CD8-positive, alpha-beta memory T cell (primary cell): ENCODE data around the gene TAL1. TPM values are rescaled to one million over a fixed set of nuclear protein-coding genes. Genes with fewer than 3 reads are reported as not detected.

ENCODE experiments used
- CTCF ChIA-PET: fragments of 350-600 bp; sonication (Branson Sonifier 250); formaldehyde crosslinking; loops from one replicate; lab custom pipeline; 2021; ENCODE audit warnings: antibody characterized with exemption; lab: Charles Lee
- POLR2A ChIA-PET: fragments of 350-600 bp; sonication (Branson Sonifier 250); formaldehyde crosslinking; loops from one replicate; lab custom pipeline; 2021; ENCODE audit warnings: antibody characterized with exemption; lab: Charles Lee
- DNase-seq, 5 donors: peaks; one replicate each; pipeline versions ENCODE4 v3.0.0 to v3.0.0-alpha.2; 2020 to 2022; ENCODE audit warnings: mixed read lengths in 1 of 5
- H3K27ac ChIP-seq: one replicate; pipeline ENCODE4 v1.7.0; 2013; ENCODE audit warnings: low read depth, mild to moderate bottlenecking, low read length, moderate library complexity
- H3K27me3 ChIP-seq: 2 replicates; pipeline ENCODE4 v1.7.0; 2013; ENCODE audit warnings: low read length, mild to moderate bottlenecking; ENCODE audit not compliant: insufficient read depth, poor library complexity, severe bottlenecking
- H3K36me3 ChIP-seq: 2 replicates; pipeline ENCODE4 v1.7.0; 2013; ENCODE audit warnings: mild to moderate bottlenecking, low read length, moderate library complexity; ENCODE audit not compliant: insufficient read depth
- H3K4me1 ChIP-seq: 2 replicates; pipeline ENCODE4 v1.7.0; 2013; ENCODE audit warnings: mild to moderate bottlenecking, low read length, moderate library complexity; ENCODE audit not compliant: insufficient read depth
- H3K4me3 ChIP-seq: 2 replicates; pipeline ENCODE4 v1.7.0; 2013; ENCODE audit warnings: mild to moderate bottlenecking, low read length
- H3K9me3 ChIP-seq: 2 replicates; pipeline ENCODE4 v1.7.0; 2013; ENCODE audit warnings: mild to moderate bottlenecking, low read length
- H3K27ac Mint-ChIP-seq, 8 donors: one replicate each; pipeline ENCODE4 v1.8.0; 2020 to 2021; ENCODE audit warnings: mixed read lengths in 8 of 8, mild to moderate bottlenecking in 6 of 8, inconsistent platforms in 3 of 8, moderate library complexity in 3 of 8
- H3K27me3 Mint-ChIP-seq, 2 donors: one replicate each; pipeline ENCODE4 v1.8.0; 2020 to 2021; ENCODE audit warnings: mixed read lengths in 2 of 2, mild to moderate bottlenecking in 1 of 2, moderate library complexity in 1 of 2
- H3K36me3 Mint-ChIP-seq, 3 donors: one replicate each; pipeline ENCODE4 v1.8.0; 2020 to 2021; ENCODE audit warnings: mixed read lengths in 3 of 3, inconsistent platforms in 1 of 3, mild to moderate bottlenecking in 1 of 3
- H3K4me1 Mint-ChIP-seq, 3 donors: one replicate each; pipeline ENCODE4 v1.8.0; 2020 to 2021; ENCODE audit warnings: mixed read lengths in 3 of 3, inconsistent platforms in 1 of 3, mild to moderate bottlenecking in 1 of 3
- H3K4me3 Mint-ChIP-seq, 7 donors: one replicate each; pipeline ENCODE4 v1.8.0; 2020 to 2021; ENCODE audit warnings: mixed read lengths in 7 of 7, mild to moderate bottlenecking in 6 of 7, moderate library complexity in 4 of 7, inconsistent platforms in 2 of 7
- H3K9me3 Mint-ChIP-seq, 5 donors: one replicate each; pipeline ENCODE4 v1.8.0; 2020 to 2022; ENCODE audit warnings: mixed read lengths in 5 of 5, mild to moderate bottlenecking in 3 of 5, moderate library complexity in 2 of 5, inconsistent platforms in 1 of 5
- polyA plus RNA-seq: library from polyadenylated mRNA; unstranded; fragments of 300-500 nt; fragmentation: Illumina TruSeq; gene quantifications from one replicate; pipeline ENCODE4 v1.2.3, GENCODE V29; 2021
- total RNA-seq, 2 experiments: library from RNA; stranded (reverse); gene quantifications; one replicate each; pipeline ENCODE4 v1.2.3, GENCODE V29; 2021

TAL1 gene
- total and polyA plus RNA-seq, 3 experiments from 2014 or later: not detected

DNA sequence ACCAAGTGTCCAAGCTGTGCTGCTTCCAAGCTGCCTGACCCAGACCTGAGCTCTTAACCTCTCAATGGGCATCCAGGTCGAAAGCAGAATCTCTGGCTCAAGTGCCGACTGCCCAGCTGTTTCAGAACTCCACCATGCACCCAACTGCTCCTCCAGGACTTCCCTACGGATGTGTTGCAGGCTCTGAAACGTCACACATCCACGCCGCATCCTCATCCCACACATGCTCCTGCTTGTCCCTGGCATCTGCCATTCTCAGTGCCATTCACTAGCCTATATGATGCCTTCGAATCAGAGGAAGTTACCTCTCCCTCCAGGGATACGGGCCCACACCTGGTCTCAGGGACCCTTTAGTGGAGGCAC is 53.4 kb downstream of the TAL1 start:
- peaks cover 6% of the 10 kb centered on the region for H3K4me1 ChIP-seq
- ChIA-PET POLR2A (interaction anchor here (1.1 kb wide), 1 partner anchor 259 kb away, joined by 4 read pairs; no protein-coding TSS in a partner anchor), CTCF (interaction anchor here (0.7 to 4.1 kb wide), 8 partner anchors 10 to 701 kb away, joined by 3 to 43 read pairs (median 4); partner anchors contain the start of gene PDZK1IP1)
- H3K36me3 Mint-ChIP-seq: no peaks in the 10 kb centered on the region
- H3K4me3 Mint-ChIP-seq: peak overlapping the region in 2 of 7 donors; percentile 81 to 84
- H3K27me3 Mint-ChIP-seq: peaks cover 21 to 56% of the 10 kb centered on the region in 2 donors
- no peak overlapping the region for H3K27ac ChIP-seq
- H3K9me3 ChIP-seq: no peaks in the 10 kb centered on the region
- no peaks in the 10 kb centered on the region for H3K9me3 Mint-ChIP-seq
- H3K4me3 ChIP-seq: no peak overlapping the region
- peaks cover 7% of the 10 kb centered on the region for H3K27me3 ChIP-seq
- peaks cover 12 to 18% (median 18%) of the 10 kb centered on the region in 3 donors for H3K4me1 Mint-ChIP-seq
- no peaks in the 10 kb centered on the region for H3K36me3 ChIP-seq
- no peak overlapping the region for H3K27ac Mint-ChIP-seq
- DNase-seq: no peak

DNA sequence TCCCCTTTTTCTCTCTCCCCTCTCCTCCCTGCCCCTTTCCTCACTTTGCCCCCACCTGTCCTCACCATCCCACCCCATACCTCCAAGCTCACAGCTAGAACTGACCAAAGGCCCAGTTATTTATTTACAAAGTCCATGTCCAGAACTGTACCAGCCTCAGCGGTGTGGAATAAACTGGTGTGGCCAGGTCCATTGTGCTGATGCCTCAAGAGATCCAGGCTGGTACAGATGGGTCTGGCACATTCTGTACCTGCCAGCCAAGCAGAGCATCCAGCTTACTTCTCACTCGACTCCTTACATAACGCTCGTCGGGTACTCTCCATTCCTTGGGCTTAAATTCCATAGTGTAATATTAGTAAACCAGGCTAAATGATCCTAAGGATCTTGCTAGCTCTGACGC is 54.0 kb downstream of the TAL1 start:
- Mint-ChIP-seq H3K27ac (no peak overlapping the region), H3K27me3 (peaks cover 21 to 55% of the 10 kb centered on the region in 2 donors), H3K4me3 (peak overlapping the region in 1 of 7 donors; percentile 20), H3K9me3 (peaks cover 0 to 3% (median 0%) of the 10 kb centered on the region in 5 donors), H3K4me1 (peaks cover 12 to 18% (median 18%) of the 10 kb centered on the region in 3 donors), H3K36me3 (no peaks in the 10 kb centered on the region)
- ChIA-PET POLR2A (no interaction called here), CTCF (interaction anchor here (1.1 to 4.1 kb wide), 3 partner anchors 14 to 700 kb away, joined by 3 to 43 read pairs (median 4); partner anchors contain the start of gene PDZK1IP1)
- H3K4me1 ChIP-seq: peaks cover 6% of the 10 kb centered on the region
- H3K27me3 ChIP-seq: peaks cover 7% of the 10 kb centered on the region
- no peaks in the 10 kb centered on the region for H3K36me3 ChIP-seq
- DNase-seq: no peak
- H3K9me3 ChIP-seq: no peaks in the 10 kb centered on the region
- no peak overlapping the region for H3K4me3 ChIP-seq
- H3K27ac ChIP-seq: no peak overlapping the region

DNA sequence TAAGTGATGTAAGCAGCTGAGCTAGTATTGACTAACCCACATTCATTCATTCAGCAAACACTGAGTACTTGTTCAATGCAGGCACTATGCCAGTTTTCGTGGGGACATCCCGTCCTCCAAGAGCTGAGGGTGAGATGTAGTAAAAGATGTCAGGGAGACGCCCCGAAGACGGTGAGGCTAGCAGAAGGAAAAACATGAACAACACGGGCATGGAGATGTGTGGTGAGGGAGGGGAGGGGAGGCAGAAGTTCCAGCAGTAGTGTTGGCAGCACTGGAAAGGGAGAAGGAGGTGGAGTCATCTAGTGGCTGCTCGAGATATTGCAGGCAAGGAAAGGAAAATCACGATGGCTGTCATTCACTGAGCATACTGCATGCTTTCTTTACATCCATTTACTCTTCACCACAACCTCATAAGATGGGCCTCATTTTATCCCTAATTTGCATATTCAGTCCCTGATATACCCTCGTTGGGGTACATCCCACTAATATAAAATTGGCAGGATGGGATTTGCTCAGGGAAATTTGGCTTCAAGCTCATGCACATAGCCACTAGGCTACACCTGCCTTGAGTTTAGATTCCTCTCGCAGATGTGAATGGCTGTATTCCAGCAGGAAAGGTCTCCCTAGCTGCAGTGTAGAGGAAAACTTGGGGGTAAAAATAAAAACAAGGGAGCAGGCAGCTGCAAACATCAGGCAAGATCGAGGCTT is 56.6 kb downstream of the TAL1 start:
- H3K27me3 Mint-ChIP-seq: peaks cover 18 to 43% of the 10 kb centered on the region in 2 donors
- H3K27ac Mint-ChIP-seq: peak overlapping the region in 1 of 8 donors; percentile 79
- peaks cover 6% of the 10 kb centered on the region for H3K4me1 ChIP-seq
- H3K4me1 Mint-ChIP-seq: peaks cover 12 to 18% (median 18%) of the 10 kb centered on the region in 3 donors
- no peak overlapping the region for H3K4me3 ChIP-seq
- peaks cover 0 to 6% (median 2%) of the 10 kb centered on the region in 5 donors for H3K9me3 Mint-ChIP-seq
- H3K36me3 Mint-ChIP-seq: no peaks in the 10 kb centered on the region
- DNase-seq: peak in 1 of 5 donors; percentile 17
- H3K27ac ChIP-seq: no peak overlapping the region
- H3K27me3 ChIP-seq: peaks cover 7% of the 10 kb centered on the region
- no peaks in the 10 kb centered on the region for H3K36me3 ChIP-seq
- no peaks in the 10 kb centered on the region for H3K9me3 ChIP-seq
- CTCF ChIA-PET: interaction anchor here (1.5 kb wide), 1 partner anchor 17 kb away, joined by 4 read pairs; no protein-coding TSS in a partner anchor
- POLR2A ChIA-PET: no interaction called here
- H3K4me3 Mint-ChIP-seq: no peak overlapping the region

DNA sequence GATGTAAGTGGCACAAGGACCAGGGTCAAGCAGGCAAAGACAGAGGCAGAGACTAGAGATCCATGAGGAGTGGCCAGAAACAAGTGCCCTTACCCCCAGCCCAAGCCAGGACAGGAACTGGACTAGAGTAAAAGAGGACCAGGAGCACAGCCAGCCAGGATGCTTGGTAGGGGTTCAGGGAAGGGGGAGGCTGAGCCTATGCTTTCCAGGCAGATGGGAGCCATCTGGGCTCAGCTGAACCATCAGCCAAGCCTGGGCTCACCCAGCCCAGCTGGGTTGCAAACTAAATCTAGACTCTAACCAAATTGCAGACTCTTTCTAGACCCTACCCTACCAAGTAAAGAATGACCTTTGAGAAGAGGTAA is 57.4 kb downstream of the TAL1 start:
- H3K27me3 ChIP-seq: peaks cover 2% of the 10 kb centered on the region
- no peaks in the 10 kb centered on the region for H3K9me3 ChIP-seq
- Mint-ChIP-seq H3K4me1 (peaks cover 11 to 17% (median 13%) of the 10 kb centered on the region in 3 donors), H3K27me3 (peaks cover 21 to 41% of the 10 kb centered on the region in 2 donors), H3K9me3 (peaks cover 0 to 6% (median 2%) of the 10 kb centered on the region in 5 donors), H3K27ac (no peak overlapping the region), H3K36me3 (no peaks in the 10 kb centered on the region), H3K4me3 (no peak overlapping the region)
- H3K27ac ChIP-seq: no peak overlapping the region
- no peak overlapping the region for H3K4me3 ChIP-seq
- DNase-seq: no peak
- H3K36me3 ChIP-seq: no peaks in the 10 kb centered on the region
- ChIA-PET CTCF (no interaction called here), POLR2A (no interaction called here)
- H3K4me1 ChIP-seq: peaks cover 5% of the 10 kb centered on the region

DNA sequence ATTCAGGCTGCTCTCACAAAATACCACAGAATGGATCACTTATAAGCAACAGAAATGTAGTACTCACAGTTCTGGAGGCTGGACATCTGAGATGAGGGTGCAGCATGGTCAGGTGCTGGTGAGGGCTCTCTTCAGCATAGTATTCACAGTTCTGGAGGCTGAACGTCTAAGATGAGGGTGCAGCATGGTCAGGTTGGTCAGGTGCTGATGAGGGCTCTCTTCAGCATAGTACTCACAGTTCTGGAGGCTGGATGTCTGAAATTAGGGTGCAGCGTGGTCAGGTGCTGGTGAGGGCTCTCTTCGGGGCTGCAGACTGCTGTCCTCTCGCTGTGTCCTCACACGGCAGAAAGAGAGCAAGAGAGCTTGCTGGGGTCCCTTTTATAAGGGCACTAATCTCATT is 59.2 kb downstream of the TAL1 start:
- ChIA-PET CTCF (no interaction called here), POLR2A (no interaction called here)
- Histone ChIP-seq H3K36me3 (no peaks in the 10 kb centered on the region), H3K4me1 (no peaks in the 10 kb centered on the region), H3K27me3 (no peaks in the 10 kb centered on the region), H3K9me3 (no peaks in the 10 kb centered on the region), H3K27ac (no peak overlapping the region), H3K4me3 (no peak overlapping the region)
- no peak overlapping the region for H3K27ac Mint-ChIP-seq
- DNase-seq: no peak
- H3K27me3 Mint-ChIP-seq: peaks cover 21 to 42% of the 10 kb centered on the region in 2 donors
- H3K4me1 Mint-ChIP-seq: peaks cover 4 to 8% (median 6%) of the 10 kb centered on the region in 3 donors
- no peak overlapping the region for H3K4me3 Mint-ChIP-seq
- H3K36me3 Mint-ChIP-seq: no peaks in the 10 kb centered on the region
- peaks cover 0 to 6% (median 2%) of the 10 kb centered on the region in 5 donors for H3K9me3 Mint-ChIP-seq

Other genes with a start within 250 kb of the TAL1 start
- not detected for gene CYP4X1, start 208.6 kb downstream of the TAL1 start, total RNA-seq
- not detected for gene CYP4X1, start 208.6 kb downstream of the TAL1 start, polyA plus RNA-seq
- not detected for gene CYP4Z1, start 165.0 kb downstream of the TAL1 start, total RNA-seq
- gene CYP4Z1, start 165.0 kb downstream of the TAL1 start, polyA plus RNA-seq: not detected
- gene CYP4A22, start 94.8 kb downstream of the TAL1 start, total RNA-seq: not detected
- gene CYP4A22, start 94.8 kb downstream of the TAL1 start, polyA plus RNA-seq: not detected
- not detected for gene PDZK1IP1, start 42.2 kb downstream of the TAL1 start, total RNA-seq
- gene PDZK1IP1, start 42.2 kb downstream of the TAL1 start, polyA plus RNA-seq: not detected
- gene STIL, start 81.9 kb upstream of the TAL1 start, total RNA-seq: 10 to 100 TPM; 18.4 to 19.1 TPM
- gene STIL, start 81.9 kb upstream of the TAL1 start, polyA plus RNA-seq: 0.15 TPM
- 100 to 1,000 TPM; 128 to 131 TPM for gene CMPK1, start 101.6 kb upstream of the TAL1 start, total RNA-seq
- 187 TPM for gene CMPK1, start 101.6 kb upstream of the TAL1 start, polyA plus RNA-seq
- not detected for gene FOXE3, start 184.1 kb upstream of the TAL1 start, total RNA-seq
- gene FOXE3, start 184.1 kb upstream of the TAL1 start, polyA plus RNA-seq: not detected
- gene FOXD2, start 205.8 kb upstream of the TAL1 start, total RNA-seq: under 1 TPM; 0.18 to 0.22 TPM
- gene FOXD2, start 205.8 kb upstream of the TAL1 start, polyA plus RNA-seq: 0.37 TPM